GM23338 (cell line): ENCODE results near the gene KCNMA1. TPM values are rescaled to one million over a fixed set of nuclear protein-coding genes. Genes with fewer than 3 reads are reported as not detected.

Experiments used
- ATAC-seq: fragments of 200-7000 bp; cut with Tn5 transposase; 3 replicates; pipeline ENCODE4 v1.9.1; 2020
- DNase-seq: peaks from one replicate; pipeline ENCODE4 v3.0.0-alpha.2; 2015; ENCODE audit warnings: low spot score
- H2AFZ ChIP-seq: fragments of 200-600 bp; sonication (generic); 2 replicates; pipeline ENCODE4 v1.8.0; 2016; ENCODE audit warnings: antibody characterized with exemption, mild to moderate bottlenecking, moderate library complexity
- H3F3A ChIP-seq: fragments of 200-600 bp; sonication (generic); replicated peaks from 2 replicates; pipeline ENCODE4 v1.8.0; 2017; ENCODE audit warnings: antibody characterized with exemption, mixed run types, low read depth
- H3K27ac ChIP-seq: fragments of 200-600 bp; sonication (generic); 2 replicates; pipeline ENCODE4 v1.6.1; 2016; ENCODE audit warnings: low read depth
- H3K27me3 ChIP-seq: fragments of 200-600 bp; sonication (generic); 2 replicates; pipeline ENCODE4 v1.8.0; 2016; ENCODE audit warnings: mild to moderate bottlenecking, mixed run types, moderate library complexity; ENCODE audit not compliant: insufficient read depth
- H3K36me3 ChIP-seq: fragments of 200-600 bp; sonication (generic); 2 replicates; pipeline ENCODE4 v1.8.0; 2016; ENCODE audit warnings: mild to moderate bottlenecking; ENCODE audit not compliant: insufficient read depth
- H3K4me1 ChIP-seq: fragments of 200-600 bp; sonication (generic); 2 replicates; pipeline ENCODE4 v1.8.0; 2016; ENCODE audit warnings: mild to moderate bottlenecking, moderate library complexity; ENCODE audit not compliant: insufficient read depth
- H3K4me2 ChIP-seq: fragments of 200-600 bp; sonication (generic); 2 replicates; pipeline ENCODE4 v1.7.1; 2017; ENCODE audit warnings: mixed run types
- H3K4me3 ChIP-seq: fragments of 200-600 bp; sonication (generic); 2 replicates; pipeline ENCODE4 v1.6.1; 2016; ENCODE audit warnings: mixed run types
- H3K79me2 ChIP-seq: fragments of 200-600 bp; sonication (generic); replicated peaks from 2 replicates; pipeline ENCODE4 v1.8.0; 2017; ENCODE audit warnings: mild to moderate bottlenecking; ENCODE audit not compliant: insufficient read depth
- H3K9me2 ChIP-seq: fragments of 200-600 bp; sonication (generic); 2 replicates; pipeline ENCODE4 v1.8.0; 2017; ENCODE audit not compliant: insufficient read depth
- H4K20me1 ChIP-seq: fragments of 200-600 bp; sonication (generic); replicated peaks from 2 replicates; pipeline ENCODE4 v1.8.0; 2017; ENCODE audit warnings: mild to moderate bottlenecking; ENCODE audit not compliant: insufficient read depth
- H3K27ac Mint-ChIP-seq: 2 replicates; pipeline ENCODE4 v1.8.0; 2020; ENCODE audit warnings: inconsistent platforms, mild to moderate bottlenecking, moderate library complexity, mixed read lengths
- H3K27me3 Mint-ChIP-seq: 3 replicates; pipeline ENCODE4 v1.8.0; 2022; ENCODE audit warnings: low read depth, mild to moderate bottlenecking, moderate library complexity, mixed read lengths, inconsistent platforms; ENCODE audit not compliant: insufficient read depth, poor library complexity
- H3K36me3 Mint-ChIP-seq: 3 replicates; pipeline ENCODE4 v1.8.0; 2021; ENCODE audit warnings: low read depth, mild to moderate bottlenecking, inconsistent platforms, moderate library complexity, mixed read lengths
- H3K4me1 Mint-ChIP-seq: 3 replicates; pipeline ENCODE4 v1.8.0; 2020; ENCODE audit warnings: mild to moderate bottlenecking, inconsistent platforms, mixed read lengths
- H3K4me3 Mint-ChIP-seq: 3 replicates; pipeline ENCODE4 v1.8.0; 2021; ENCODE audit warnings: moderate library complexity, mild to moderate bottlenecking, inconsistent platforms, mixed read lengths
- H3K9me3 Mint-ChIP-seq: 3 replicates; pipeline ENCODE4 v1.8.0; 2020; ENCODE audit warnings: moderate library complexity, mild to moderate bottlenecking, inconsistent platforms, mixed read lengths
- CREB1 ChIP-seq: fragments of 250-450 bp; sonication (Bioruptor Pico); IDR thresholded peaks from 2 replicates; pipeline ENCODE4 v1.5.0; 2020; ENCODE audit warnings: low read depth, mild to moderate bottlenecking, moderate library complexity
- EZH2 ChIP-seq: fragments of 200-600 bp; sonication (generic); IDR thresholded peaks from one replicate; pipeline ENCODE4 v1.8.0; 2017; ENCODE audit warnings: antibody characterized with exemption, mild to moderate bottlenecking, low read depth; ENCODE audit not compliant: unreplicated experiment
- EZH2phosphoT487 ChIP-seq: fragments of 200-600 bp; sonication (generic); IDR thresholded peaks from one replicate; pipeline ENCODE4 v1.8.1; 2018; ENCODE audit warnings: antibody characterized with exemption; ENCODE audit not compliant: unreplicated experiment
- POLR2AphosphoS5 ChIP-seq: IDR thresholded peaks from 2 replicates; pipeline ENCODE4 v1.6.1; 2016; ENCODE audit warnings: antibody characterized with exemption, low read depth
- STAT1 ChIP-seq: IDR thresholded peaks from one replicate; pipeline ENCODE4 v1.6.1; 2016; ENCODE audit warnings: antibody characterized with exemption; ENCODE audit not compliant: unreplicated experiment
- polyA plus RNA-seq: library from polyadenylated mRNA; unstranded; fragments of >200 nt; fragmentation: Nextera tagmentation; extraction: Ambion mirVana; gene quantifications from 2 replicates; pipeline ENCODE4 v1.2.1, GENCODE V29; 2016
- total RNA-seq: library from RNA; depleted of rRNA; stranded (reverse); fragments of >200 nt; shearing (Covaris generic); gene quantifications from 2 replicates; pipeline ENCODE4 v1.2.3, GENCODE V29; 2014
- TF ChIP-seq, protein P1 (sequence below): fragments of 250-450 bp; sonication (Bioruptor Pico); IDR thresholded peaks from 2 replicates; pipeline ENCODE4 v1.5.0; 2020; ENCODE audit warnings: mild to moderate bottlenecking, moderate library complexity
- TF ChIP-seq, protein P2 (sequence below), 2 experiments: fragments of 200-600 bp in 1 of 2; sonication (generic) in 1 of 2; conservative IDR thresholded peaks; 2 replicates each; pipeline versions ENCODE4 v1.5.1 to v1.6.1; 2016 to 2017; ENCODE audit warnings: antibody characterized with exemption in 2 of 2, low read depth in 2 of 2, mild to moderate bottlenecking in 2 of 2, moderate library complexity in 1 of 2

KCNMA1 gene
- total and polyA plus RNA-seq, 2 experiments from 2014 or later, result 8.2 to 9.0 TPM

DNA sequence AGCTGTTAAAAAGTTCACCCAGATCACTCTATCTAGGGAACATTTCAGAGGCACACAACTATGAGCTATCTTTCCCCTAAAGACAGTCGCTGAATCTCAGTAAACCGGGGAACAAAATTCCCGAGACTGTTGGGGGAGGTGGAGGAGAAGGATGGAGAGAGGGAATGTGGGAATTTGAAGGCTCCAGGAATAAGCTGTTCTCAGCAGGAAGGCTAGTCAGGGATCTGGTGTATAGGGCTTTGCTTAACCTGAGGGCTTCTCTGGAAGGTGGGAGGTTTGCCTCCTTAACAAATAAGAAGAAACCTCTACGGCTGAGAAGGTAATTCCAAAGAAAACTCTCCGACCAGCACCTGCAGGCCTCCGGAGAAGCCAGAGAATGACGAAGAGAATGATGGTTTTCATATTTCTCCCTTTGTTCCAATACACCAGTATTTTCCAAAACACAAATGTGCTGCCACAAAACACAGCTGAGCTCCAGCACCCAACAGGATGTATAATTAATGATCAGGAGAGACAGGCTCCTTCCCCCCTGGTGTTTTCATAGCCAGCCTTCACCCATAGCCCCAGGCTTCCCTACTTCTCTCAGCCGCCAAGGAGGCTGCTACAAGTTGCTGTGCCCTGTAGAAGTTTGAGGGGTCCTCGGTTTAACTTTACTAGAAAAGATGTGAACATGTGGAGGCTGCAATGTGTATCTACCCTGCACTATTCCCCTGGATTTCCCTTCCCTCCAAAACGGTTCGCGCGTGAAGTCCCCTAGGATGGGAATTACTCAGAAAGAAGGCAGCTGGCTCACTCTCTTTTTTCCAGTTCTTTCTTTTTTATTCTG is 2.0 kb downstream of the KCNMA1 start:
- Mint-ChIP-seq H3K27me3 (peaks cover 56% of the 10 kb centered on the region), H3K36me3 (no peaks in the 10 kb centered on the region), H3K27ac (no peak overlapping the region), H3K9me3 (no peaks in the 10 kb centered on the region; the same call in 2 of the 3 replicates), H3K4me3 (peak overlapping the region; percentile 93), H3K4me1 (peaks cover 26% of the 10 kb centered on the region; the same call in 2 of the 3 replicates)
- Histone ChIP-seq H3K4me3 (peak overlapping the region; percentile 91), H3K36me3 (no peaks in the 10 kb centered on the region), H4K20me1 (peaks cover 6% of the 10 kb centered on the region; the same call in 1 of the 2 replicates), H3K79me2 (peaks cover 11% of the 10 kb centered on the region), H3K4me2 (peak overlapping the region; percentile 94), H2AFZ (peak overlapping the region; percentile 100), H3K4me1 (peaks cover 24% of the 10 kb centered on the region), H3F3A (peaks cover 9% of the 10 kb centered on the region; the same call in 1 of the 2 replicates), H3K27ac (no peak overlapping the region), H3K27me3 (peaks cover 52% of the 10 kb centered on the region), H3K9me2 (no peaks in the 10 kb centered on the region)
- TF ChIP-seq POLR2AphosphoS5 (no peak), STAT1 (no peak), EZH2 (peak; percentile 36)
- TF ChIP-seq, protein P1, sequence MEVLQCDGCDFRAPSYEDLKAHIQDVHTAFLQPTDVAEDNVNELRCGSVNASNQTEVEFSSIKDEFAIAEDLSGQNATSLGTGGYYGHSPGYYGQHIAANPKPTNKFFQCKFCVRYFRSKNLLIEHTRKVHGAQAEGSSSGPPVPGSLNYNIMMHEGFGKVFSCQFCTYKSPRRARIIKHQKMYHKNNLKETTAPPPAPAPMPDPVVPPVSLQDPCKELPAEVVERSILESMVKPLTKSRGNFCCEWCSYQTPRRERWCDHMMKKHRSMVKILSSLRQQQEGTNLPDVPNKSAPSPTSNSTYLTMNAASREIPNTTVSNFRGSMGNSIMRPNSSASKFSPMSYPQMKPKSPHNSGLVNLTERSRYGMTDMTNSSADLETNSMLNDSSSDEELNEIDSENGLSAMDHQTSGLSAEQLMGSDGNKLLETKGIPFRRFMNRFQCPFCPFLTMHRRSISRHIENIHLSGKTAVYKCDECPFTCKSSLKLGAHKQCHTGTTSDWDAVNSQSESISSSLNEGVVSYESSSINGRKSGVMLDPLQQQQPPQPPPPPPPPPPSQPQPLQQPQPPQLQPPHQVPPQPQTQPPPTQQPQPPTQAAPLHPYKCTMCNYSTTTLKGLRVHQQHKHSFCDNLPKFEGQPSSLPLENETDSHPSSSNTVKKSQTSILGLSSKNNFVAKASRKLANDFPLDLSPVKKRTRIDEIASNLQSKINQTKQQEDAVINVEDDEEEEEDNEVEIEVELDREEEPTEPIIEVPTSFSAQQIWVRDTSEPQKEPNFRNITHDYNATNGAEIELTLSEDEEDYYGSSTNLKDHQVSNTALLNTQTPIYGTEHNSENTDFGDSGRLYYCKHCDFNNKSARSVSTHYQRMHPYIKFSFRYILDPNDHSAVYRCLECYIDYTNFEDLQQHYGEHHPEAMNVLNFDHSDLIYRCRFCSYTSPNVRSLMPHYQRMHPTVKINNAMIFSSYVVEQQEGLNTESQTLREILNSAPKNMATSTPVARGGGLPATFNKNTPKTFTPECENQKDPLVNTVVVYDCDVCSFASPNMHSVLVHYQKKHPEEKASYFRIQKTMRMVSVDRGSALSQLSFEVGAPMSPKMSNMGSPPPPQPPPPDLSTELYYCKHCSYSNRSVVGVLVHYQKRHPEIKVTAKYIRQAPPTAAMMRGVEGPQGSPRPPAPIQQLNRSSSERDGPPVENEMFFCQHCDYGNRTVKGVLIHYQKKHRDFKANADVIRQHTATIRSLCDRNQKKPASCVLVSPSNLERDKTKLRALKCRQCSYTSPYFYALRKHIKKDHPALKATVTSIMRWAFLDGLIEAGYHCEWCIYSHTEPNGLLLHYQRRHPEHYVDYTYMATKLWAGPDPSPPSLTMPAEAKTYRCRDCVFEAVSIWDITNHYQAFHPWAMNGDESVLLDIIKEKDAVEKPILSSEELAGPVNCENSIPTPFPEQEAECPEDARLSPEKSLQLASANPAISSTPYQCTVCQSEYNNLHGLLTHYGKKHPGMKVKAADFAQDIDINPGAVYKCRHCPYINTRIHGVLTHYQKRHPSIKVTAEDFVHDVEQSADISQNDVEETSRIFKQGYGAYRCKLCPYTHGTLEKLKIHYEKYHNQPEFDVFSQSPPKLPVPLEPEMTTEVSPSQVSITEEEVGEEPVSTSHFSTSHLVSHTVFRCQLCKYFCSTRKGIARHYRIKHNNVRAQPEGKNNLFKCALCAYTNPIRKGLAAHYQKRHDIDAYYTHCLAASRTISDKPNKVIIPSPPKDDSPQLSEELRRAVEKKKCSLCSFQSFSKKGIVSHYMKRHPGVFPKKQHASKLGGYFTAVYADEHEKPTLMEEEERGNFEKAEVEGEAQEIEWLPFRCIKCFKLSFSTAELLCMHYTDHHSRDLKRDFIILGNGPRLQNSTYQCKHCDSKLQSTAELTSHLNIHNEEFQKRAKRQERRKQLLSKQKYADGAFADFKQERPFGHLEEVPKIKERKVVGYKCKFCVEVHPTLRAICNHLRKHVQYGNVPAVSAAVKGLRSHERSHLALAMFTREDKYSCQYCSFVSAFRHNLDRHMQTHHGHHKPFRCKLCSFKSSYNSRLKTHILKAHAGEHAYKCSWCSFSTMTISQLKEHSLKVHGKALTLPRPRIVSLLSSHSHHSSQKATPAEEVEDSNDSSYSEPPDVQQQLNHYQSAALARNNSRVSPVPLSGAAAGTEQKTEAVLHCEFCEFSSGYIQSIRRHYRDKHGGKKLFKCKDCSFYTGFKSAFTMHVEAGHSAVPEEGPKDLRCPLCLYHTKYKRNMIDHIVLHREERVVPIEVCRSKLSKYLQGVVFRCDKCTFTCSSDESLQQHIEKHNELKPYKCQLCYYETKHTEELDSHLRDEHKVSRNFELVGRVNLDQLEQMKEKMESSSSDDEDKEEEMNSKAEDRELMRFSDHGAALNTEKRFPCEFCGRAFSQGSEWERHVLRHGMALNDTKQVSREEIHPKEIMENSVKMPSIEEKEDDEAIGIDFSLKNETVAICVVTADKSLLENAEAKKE (CRISPR knock-in tag), result 0 out of 2 replicates have a peak, but pooled peaks have one; percentile 24
- peak; percentile 60 for DNase-seq
- peak; percentile 11 for ATAC-seq

DNA sequence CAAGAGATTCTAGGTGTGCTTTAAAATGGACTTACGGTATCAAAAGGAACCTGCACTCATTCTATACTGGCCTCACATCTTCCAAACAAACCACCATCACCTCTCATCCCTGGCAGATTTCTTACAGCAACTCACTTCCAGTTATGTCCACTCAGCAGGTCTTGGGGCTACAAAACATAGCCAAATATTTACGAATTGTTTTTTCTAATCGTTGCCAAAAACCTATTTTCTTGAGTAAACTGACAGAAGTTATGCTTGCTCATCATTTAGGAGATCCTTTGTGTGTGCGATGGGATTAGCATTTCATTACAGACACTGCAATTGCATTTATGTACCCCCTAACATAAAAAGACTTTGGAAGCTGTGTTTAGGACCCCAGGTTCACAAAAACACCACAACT is 2.7 kb downstream of the KCNMA1 start:
- no peak overlapping the region for H3K4me3 Mint-ChIP-seq
- no peak for TF ChIP-seq STAT1
- TF ChIP-seq, protein P2, sequence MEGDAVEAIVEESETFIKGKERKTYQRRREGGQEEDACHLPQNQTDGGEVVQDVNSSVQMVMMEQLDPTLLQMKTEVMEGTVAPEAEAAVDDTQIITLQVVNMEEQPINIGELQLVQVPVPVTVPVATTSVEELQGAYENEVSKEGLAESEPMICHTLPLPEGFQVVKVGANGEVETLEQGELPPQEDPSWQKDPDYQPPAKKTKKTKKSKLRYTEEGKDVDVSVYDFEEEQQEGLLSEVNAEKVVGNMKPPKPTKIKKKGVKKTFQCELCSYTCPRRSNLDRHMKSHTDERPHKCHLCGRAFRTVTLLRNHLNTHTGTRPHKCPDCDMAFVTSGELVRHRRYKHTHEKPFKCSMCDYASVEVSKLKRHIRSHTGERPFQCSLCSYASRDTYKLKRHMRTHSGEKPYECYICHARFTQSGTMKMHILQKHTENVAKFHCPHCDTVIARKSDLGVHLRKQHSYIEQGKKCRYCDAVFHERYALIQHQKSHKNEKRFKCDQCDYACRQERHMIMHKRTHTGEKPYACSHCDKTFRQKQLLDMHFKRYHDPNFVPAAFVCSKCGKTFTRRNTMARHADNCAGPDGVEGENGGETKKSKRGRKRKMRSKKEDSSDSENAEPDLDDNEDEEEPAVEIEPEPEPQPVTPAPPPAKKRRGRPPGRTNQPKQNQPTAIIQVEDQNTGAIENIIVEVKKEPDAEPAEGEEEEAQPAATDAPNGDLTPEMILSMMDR (conservative IDR thresholded peaks at IDR 0.05; ENCODE audit: low read depth in 2 of 2), result no peak
- TF ChIP-seq EZH2, result no peak
- TF ChIP-seq CREB1 (CRISPR knock-in tag), result no peak
- TF ChIP-seq EZH2phosphoT487, result no peak

More for the DNA sequence above, 2.7 kb downstream of the KCNMA1 start:
- no peak for ATAC-seq
- Histone ChIP-seq H3F3A (peaks cover 9% of the 10 kb centered on the region; the same call in 1 of the 2 replicates), H4K20me1 (peaks cover 6% of the 10 kb centered on the region; the same call in 1 of the 2 replicates), H3K4me3 (peak overlapping the region; percentile 91; the same call in 1 of the 2 replicates), H3K36me3 (no peaks in the 10 kb centered on the region), H3K27ac (no peak overlapping the region), H3K4me1 (peaks cover 24% of the 10 kb centered on the region), H3K9me2 (no peaks in the 10 kb centered on the region), H3K27me3 (peaks cover 45% of the 10 kb centered on the region), H3K79me2 (peaks cover 11% of the 10 kb centered on the region), H2AFZ (no peak overlapping the region), H3K4me2 (peak overlapping the region; percentile 94)
- peaks cover 49% of the 10 kb centered on the region for H3K27me3 Mint-ChIP-seq
- DNase-seq, result no peak
- no peak overlapping the region for H3K27ac Mint-ChIP-seq
- peaks cover 26% of the 10 kb centered on the region; the same call in 2 of the 3 replicates for H3K4me1 Mint-ChIP-seq
- no peaks in the 10 kb centered on the region for H3K36me3 Mint-ChIP-seq
- no peaks in the 10 kb centered on the region; the same call in 2 of the 3 replicates for H3K9me3 Mint-ChIP-seq
